Measurements from ENCODE around the gene UPF3B.
"Not testable (repeated sequence)": the region's sequence is repeated elsewhere in the genome, so short reads cannot be mapped to it uniquely, and the experiment has no call there.

- not testable (repeated sequence) for TF ChIP-seq CTCF, POLR2A (IDR thresholded peaks at IDR 0.05)
Measured at GRCh38 chrX:119808461-119808860, 44.3 kb downstream of the UPF3B start.

Measured in vagina (tissue), 2 donors.